ENCODE measurements around the gene RAB37.
A peak's percentile ranks its signal among the peaks of the same experiment; 100 is the strongest.

RAB37 gene

DNA sequence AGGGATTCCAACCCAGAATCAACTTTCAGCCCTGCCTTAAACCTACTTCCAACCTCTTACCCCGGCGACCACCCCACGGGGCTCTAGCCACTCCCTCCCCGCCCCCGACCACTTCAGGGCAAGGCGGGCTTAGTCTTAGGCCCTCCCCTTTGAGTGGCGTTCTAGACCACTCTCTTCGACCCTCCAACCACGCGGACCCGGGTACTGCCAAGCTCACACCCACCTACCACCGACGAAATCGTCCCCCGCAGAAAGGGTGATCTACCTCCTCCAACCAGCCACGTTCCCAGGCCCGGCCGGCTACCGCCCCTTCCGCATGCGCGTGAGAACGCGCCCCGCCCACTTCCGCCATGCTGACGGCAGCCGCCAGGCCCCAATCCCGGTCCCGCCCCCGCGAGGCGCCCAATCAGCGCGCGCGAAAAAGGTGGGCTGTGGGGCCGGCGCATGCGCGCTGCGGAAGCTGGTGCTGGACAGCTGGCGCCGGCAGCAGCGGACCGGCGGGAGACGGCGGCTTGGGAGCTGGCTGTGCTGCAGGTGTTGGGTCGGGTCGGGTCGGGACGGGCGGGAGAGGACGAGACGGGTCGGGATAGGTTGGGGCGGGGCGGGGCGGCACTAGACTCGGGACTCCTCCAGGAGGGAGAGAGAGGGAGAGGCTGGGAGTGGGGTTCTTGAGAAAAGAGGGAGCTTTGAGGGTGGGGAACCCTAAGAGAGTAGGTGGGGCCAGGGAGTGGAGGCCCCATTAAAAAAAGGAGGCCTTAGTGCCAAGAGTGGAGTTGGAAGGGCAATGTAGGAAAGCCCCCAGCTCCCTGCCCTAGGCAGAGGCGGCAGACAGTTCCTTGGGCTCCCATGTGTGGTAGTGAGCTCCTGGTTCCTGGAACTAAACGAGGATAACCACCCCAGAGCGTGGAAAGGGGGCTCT is 39.2 kb downstream of the RAB37 start, which contains the start of gene NAT9:
Gene NAT9, minus strand, starts transcription at position 302 of the 919 bp plus-strand sequence. CDS start 647 bp downstream, outside the sequence.
- TF ChIP-seq EZH2 (IDR thresholded peaks at IDR 0.05; ENCODE audit: borderline replicate concordance, low read length), result no peak
- Histone ChIP-seq H3K36me3 (ENCODE audit: insufficient read depth, low read length) (peaks cover 29% of the 10 kb centered on the region), H4K20me1 (ENCODE audit: insufficient read depth, low read length) (no peaks in the 10 kb centered on the region), H3F3A (ENCODE audit: insufficient read depth, low read length) (no peaks in the 10 kb centered on the region), H3K9me2 (ENCODE audit: low read depth, low read length) (no peaks in the 10 kb centered on the region), H3K4me1 (ENCODE audit: insufficient read depth, low read length, severe bottlenecking) (peaks cover 28% of the 10 kb centered on the region), H3K4me2 (ENCODE audit: low read length) (peak within 1 kb of the TSS; percentile 92), H3K9ac (ENCODE audit: low read length) (peak within 1 kb of the TSS; percentile 91), H3K27me3 (ENCODE audit: insufficient read depth, low read length) (no peaks in the 10 kb centered on the region), H3K27ac (ENCODE audit: low read depth, low read length, poor library complexity, severe bottlenecking) (peak within 1 kb of the TSS; percentile 4), H3K4me3 (ENCODE audit: low read depth, low read length, poor library complexity, severe bottlenecking) (peak within 1 kb of the TSS; percentile 72), H3K9me3 (ENCODE audit: low read length) (no peaks in the 10 kb centered on the region), H2AFZ (ENCODE audit: low read length) (no peak within 1 kb of the TSS), H3K79me2 (ENCODE audit: insufficient read depth, low read length) (peaks cover 9% of the 10 kb centered on the region; the same call in 1 of the 2 replicates)

DNA sequence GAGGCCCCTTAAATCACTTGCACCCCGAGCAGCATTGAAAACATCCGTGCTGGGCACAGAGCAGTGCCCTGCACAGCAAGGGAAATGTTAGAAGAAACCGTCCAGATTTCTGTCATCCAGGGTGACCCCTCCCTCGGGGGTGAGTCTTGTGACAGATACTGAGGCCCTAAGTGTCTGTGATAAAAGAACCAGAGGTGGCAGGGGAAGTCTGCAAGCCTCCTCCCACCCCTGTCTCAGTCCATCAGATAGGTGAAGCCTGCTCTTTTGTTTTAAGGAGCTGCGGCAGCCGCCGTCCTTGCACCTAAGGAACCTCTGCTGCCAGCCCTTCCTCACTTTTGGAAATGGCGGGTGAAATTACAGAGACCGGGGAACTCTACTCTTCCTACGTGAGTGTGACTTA is 39.9 kb downstream of the RAB37 start:
- peaks cover 22% of the 10 kb centered on the region for H3K36me3 ChIP-seq (ENCODE audit: insufficient read depth, low read length)
- H3K9me2 ChIP-seq (ENCODE audit: low read depth, low read length), result no peaks in the 10 kb centered on the region
- no peaks in the 10 kb centered on the region for H3K9me3 ChIP-seq (ENCODE audit: low read length)
- H3K27ac ChIP-seq (ENCODE audit: low read depth, low read length, poor library complexity, severe bottlenecking), result no peak overlapping the region
- peak overlapping the region; percentile 72 for H3K4me3 ChIP-seq (ENCODE audit: low read depth, low read length, poor library complexity, severe bottlenecking)
- peaks cover 9% of the 10 kb centered on the region; the same call in 1 of the 2 replicates for H3K79me2 ChIP-seq (ENCODE audit: insufficient read depth, low read length)
- peaks cover 28% of the 10 kb centered on the region for H3K4me1 ChIP-seq (ENCODE audit: insufficient read depth, low read length, severe bottlenecking)
- H4K20me1 ChIP-seq (ENCODE audit: insufficient read depth, low read length), result no peaks in the 10 kb centered on the region
- no peaks in the 10 kb centered on the region for H3F3A ChIP-seq (ENCODE audit: insufficient read depth, low read length)
- peak overlapping the region; percentile 92 for H3K4me2 ChIP-seq (ENCODE audit: low read length)
- no peak for TF ChIP-seq EZH2 (IDR thresholded peaks at IDR 0.05; ENCODE audit: borderline replicate concordance, low read length)
- TF ChIP-seq, protein P1, sequence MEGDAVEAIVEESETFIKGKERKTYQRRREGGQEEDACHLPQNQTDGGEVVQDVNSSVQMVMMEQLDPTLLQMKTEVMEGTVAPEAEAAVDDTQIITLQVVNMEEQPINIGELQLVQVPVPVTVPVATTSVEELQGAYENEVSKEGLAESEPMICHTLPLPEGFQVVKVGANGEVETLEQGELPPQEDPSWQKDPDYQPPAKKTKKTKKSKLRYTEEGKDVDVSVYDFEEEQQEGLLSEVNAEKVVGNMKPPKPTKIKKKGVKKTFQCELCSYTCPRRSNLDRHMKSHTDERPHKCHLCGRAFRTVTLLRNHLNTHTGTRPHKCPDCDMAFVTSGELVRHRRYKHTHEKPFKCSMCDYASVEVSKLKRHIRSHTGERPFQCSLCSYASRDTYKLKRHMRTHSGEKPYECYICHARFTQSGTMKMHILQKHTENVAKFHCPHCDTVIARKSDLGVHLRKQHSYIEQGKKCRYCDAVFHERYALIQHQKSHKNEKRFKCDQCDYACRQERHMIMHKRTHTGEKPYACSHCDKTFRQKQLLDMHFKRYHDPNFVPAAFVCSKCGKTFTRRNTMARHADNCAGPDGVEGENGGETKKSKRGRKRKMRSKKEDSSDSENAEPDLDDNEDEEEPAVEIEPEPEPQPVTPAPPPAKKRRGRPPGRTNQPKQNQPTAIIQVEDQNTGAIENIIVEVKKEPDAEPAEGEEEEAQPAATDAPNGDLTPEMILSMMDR (IDR thresholded peaks at IDR 0.05; ENCODE audit: low read length), result no peak
- H3K9ac ChIP-seq (ENCODE audit: low read length), result peak overlapping the region; percentile 82
- H3K27me3 ChIP-seq (ENCODE audit: insufficient read depth, low read length), result no peaks in the 10 kb centered on the region
- no peak overlapping the region for H2AFZ ChIP-seq (ENCODE audit: low read length)

DNA sequence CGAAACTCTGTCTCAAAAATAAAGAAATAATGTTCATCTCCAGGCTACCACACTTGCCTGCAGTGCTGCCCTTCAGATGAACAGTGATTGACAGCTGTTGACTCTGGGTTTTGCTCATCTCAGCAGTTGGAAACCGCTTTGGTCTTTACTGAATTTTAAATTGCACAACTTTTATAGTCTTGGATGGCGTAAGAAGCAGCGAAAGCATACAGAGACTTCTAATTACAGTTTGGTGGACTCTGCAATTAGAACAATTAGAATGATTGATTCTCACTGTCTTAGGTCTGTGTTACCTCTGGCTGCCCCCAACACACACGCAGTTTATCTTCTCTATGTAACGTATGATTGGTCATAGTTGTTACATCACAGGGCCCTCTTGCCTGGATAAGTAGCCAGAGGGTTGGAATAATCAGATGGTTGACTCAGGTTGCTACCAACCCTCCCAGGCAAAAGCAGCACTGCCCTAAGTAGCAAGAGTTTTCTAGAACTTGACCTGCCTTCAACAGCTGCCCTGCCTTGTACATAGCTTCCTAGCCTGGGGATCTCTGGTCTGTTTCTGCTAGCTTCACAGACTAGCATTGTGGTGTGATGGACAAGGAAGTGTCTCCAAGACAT is 41.0 kb downstream of the RAB37 start:
- no peaks in the 10 kb centered on the region for H3K27me3 ChIP-seq (ENCODE audit: insufficient read depth, low read length)
- no peak for TF ChIP-seq EZH2 (IDR thresholded peaks at IDR 0.05; ENCODE audit: borderline replicate concordance, low read length)
- TF ChIP-seq, protein P1 (IDR thresholded peaks at IDR 0.05; ENCODE audit: low read length), result no peak
- peaks cover 9% of the 10 kb centered on the region; the same call in 1 of the 2 replicates for H3K79me2 ChIP-seq (ENCODE audit: insufficient read depth, low read length)
- H2AFZ ChIP-seq (ENCODE audit: low read length), result no peak overlapping the region
- no peak overlapping the region for H3K4me2 ChIP-seq (ENCODE audit: low read length)
- no peak overlapping the region for H3K4me3 ChIP-seq (ENCODE audit: low read depth, low read length, poor library complexity, severe bottlenecking)
- H3K36me3 ChIP-seq (ENCODE audit: insufficient read depth, low read length), result peaks cover 17% of the 10 kb centered on the region
- H3K27ac ChIP-seq (ENCODE audit: low read depth, low read length, poor library complexity, severe bottlenecking), result no peak overlapping the region
- H3K9me3 ChIP-seq (ENCODE audit: low read length), result no peaks in the 10 kb centered on the region
- H3K4me1 ChIP-seq (ENCODE audit: insufficient read depth, low read length, severe bottlenecking), result peaks cover 28% of the 10 kb centered on the region
- no peaks in the 10 kb centered on the region for H4K20me1 ChIP-seq (ENCODE audit: insufficient read depth, low read length)
- no peaks in the 10 kb centered on the region for H3K9me2 ChIP-seq (ENCODE audit: low read depth, low read length)
- H3F3A ChIP-seq (ENCODE audit: insufficient read depth, low read length), result no peaks in the 10 kb centered on the region
- H3K9ac ChIP-seq (ENCODE audit: low read length), result no peak overlapping the region
